GM19455 (cell line): ENCODE results near the gene COL15A1.
"Not testable (repeated sequence)": the region's sequence is repeated elsewhere in the genome, so short reads cannot be mapped to it uniquely, and the experiment has no call there.

Experiments
- ATAC-seq: cut with Tn5 transposase; IDR thresholded peaks from one replicate; pipeline ENCODE4 v1.9.1; 2021; ENCODE audit not compliant: unreplicated experiment

Gene COL15A1

GRCh38 chr9:98943682-98944056 is at the start of gene COL15A1:
Gene COL15A1 (plus strand): TSS chr9:98943907. CDS start chr9:98944062, 155 bp downstream.
- ATAC-seq, result no peak

DNA sequence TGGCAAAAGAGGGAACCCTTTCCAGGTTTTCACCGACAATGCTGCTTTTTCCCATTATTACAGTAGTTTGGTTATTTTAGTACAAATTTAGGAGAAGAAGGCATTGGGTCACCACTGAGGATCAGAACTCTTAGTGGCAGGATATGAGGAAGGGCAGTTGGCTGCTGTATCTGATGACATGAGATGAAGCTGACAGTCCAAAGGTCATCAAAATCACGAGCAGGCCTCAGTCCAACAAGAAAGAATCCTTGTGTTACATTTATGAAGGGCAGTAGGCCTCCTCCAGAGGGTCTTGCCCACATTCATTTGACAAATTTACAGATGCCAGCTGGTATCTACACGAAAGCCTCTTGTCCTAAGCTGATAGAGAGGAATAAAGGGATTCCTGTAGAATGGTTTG is 49.5 kb upstream of the COL15A1 start:
- no peak for ATAC-seq

DNA sequence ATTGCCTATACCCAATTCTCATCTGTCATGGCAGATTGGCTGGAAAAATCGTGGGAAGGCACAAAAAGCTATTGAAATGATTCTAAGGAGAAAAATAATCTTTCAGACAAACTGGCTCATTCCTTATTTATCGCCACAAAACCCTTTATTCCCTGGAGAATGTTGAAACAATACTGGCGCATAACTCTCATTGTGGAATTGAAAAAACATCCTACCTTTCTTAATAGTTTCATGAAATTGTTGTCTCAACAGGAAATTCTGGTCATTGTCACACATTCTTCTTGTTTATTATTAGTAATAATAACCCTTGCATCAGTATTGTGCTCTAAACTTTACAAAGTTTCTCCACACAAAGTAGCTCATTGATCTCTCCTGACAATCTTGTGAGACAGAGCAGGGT is 48.9 kb upstream of the COL15A1 start:
- no peak for ATAC-seq

DNA sequence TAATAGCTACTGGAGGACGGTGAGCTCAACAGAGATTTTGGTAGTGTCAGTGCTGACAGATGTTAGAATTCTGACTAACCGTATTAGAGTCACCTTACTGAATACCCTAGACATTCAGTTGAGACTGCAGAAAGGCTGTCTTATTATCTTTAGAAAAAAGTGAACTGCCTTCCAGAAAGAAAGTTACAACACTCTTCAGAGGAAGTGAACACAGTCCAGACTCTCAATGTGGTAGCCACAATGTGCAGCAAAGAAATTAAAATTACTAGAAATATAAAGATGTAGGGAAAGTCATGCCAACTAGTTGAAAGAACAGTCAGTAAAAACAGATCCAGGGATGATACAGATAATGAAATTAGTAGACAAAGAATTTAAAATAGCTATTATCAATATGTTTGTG is 47.1 kb upstream of the COL15A1 start:
- no peak for ATAC-seq

DNA sequence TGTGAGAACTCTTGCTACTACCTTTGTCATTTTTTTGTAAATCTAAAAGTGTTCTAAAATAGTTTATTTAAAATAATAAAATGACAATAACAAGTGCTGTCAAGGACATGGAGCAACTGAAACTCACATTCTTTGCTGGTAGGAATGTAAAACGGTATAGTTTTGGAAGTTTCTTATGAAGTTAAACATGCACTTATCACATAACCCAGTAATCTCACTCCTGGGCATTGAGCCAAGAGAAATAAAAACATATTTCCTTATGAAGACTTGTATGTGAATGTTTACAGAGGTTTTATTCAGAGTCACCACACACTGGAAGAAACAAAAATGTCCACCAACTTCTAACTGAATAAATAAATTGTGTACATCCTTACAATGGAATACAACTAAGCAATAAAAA is 46.0 kb upstream of the COL15A1 start:
- ATAC-seq, result no peak

- ATAC-seq, result no peak
These were observed 44.2 kb upstream of the COL15A1 start for GRCh38 chr9:98899408-98900056.

DNA sequence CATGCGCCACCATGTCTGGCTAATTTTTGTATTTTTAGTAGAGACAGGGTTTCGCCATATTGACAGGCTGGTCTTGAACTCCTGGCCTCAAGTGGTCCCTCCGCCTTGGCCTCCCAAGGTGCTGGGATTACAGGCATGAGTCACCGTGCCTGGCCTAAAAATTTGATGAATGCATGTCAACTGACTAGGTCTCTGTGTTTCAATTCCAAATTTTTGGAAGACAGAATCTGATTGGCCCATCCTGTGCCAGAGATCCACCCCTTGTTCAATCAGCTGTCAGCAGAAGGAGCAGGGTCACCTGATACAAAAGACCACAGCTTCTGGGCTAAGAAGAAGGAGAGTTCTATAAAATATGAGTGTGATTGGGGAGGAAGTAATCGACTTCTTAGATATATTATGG is 43.5 kb upstream of the COL15A1 start:
- no peak for ATAC-seq

DNA sequence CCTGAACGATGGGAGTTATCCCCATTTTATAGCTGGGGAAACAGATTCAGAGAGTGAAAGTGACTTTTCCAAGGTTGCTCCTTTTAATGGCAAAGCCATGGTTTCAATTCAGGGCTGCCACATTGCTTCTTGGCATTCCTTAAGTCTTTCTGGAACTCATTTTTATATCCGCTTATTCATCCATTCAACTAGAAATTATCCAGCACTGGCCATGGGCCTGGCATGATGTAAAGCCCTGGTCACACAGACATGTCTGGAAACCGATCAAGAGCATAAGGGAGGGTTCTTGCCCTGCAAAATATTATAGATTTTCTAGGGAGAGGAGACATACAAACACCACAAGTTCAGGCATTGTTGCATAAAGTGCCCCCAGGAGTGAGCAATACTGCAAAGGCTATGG is 43.0 kb upstream of the COL15A1 start:
- ATAC-seq, result no peak

- not testable (repeated sequence) for ATAC-seq
These were observed 41.9 kb upstream of the COL15A1 start for GRCh38 chr9:98901843-98902242.

DNA sequence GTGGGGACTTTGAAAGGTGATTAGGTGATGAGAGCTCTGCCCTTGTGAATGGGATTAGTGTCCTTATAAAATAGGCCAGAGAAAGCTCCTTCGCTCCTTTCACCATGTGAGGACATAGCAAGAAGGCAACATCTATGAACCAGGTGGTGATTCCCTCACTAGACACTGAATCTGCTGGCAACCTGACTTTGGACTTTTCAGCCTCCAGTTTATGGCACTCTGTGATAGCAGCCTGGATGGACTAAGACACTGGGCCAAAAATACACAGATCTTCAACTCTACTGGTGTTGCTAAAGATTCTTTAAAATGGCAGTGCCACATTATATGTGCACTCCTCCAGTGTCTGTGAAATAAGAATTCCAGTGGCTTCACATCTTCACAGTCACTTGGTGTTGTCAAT is 41.2 kb upstream of the COL15A1 start:
- no peak for ATAC-seq

DNA sequence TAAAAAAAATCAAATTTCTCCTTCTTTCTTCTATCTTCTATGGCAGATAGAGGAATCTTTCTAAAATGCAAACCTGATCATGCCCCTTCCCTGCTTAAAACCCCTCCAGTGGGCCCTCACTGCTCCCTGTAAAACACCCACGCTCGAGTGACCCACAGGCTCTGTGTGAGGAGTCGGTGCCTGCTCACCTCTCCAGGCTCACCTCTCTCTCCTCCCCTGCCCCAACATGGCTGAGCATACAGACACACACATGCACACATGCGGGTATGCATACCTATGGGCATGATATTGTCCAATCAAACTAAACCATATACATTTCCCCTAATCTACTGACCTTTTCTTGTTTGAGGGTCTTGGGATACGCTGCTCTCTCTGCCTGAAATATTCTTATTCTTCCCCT is 40.8 kb upstream of the COL15A1 start:
- no peak for ATAC-seq

DNA sequence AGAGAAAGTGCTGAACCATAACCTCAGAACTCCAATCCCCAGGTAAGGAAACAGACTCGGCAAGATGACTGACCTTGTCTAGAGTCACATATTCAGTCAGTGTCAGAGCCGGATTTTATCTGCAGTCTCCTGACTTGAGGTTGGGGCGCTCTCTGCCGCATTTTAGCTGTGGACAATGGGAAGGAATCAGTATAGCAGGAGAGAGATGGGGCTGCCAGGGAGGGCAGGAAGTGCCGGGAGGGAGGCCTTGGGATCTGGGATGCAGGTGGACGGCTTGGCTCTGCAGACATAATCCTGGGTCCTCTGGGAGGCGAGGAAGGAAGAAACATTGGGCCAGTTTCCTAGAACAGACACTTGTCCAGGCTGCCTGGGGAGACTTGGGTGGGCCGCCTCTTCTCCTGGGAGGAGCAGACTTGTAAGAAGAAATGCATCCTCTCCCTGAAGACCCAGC is 39.7 kb upstream of the COL15A1 start:
- ATAC-seq, result no peak

DNA sequence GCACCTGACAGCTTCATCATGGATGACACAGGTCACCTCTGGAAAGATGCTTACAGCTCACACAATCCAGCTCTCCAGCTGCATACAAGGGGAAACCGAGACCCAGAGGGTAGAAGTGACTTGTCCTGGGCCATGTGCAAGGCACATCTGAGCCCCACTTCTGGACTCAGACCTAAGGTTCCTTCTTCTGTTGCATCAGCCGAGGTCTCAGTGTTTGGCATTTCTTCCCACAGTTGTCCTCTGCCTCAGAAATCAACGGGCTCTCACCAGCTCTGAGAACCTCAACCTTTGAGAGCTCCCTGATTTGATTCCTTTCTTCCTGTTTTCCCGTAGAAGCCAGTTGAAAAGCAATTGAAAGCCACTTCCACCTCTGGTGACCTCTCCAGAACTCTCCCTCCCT is 38.7 kb upstream of the COL15A1 start:
- no peak for ATAC-seq

DNA sequence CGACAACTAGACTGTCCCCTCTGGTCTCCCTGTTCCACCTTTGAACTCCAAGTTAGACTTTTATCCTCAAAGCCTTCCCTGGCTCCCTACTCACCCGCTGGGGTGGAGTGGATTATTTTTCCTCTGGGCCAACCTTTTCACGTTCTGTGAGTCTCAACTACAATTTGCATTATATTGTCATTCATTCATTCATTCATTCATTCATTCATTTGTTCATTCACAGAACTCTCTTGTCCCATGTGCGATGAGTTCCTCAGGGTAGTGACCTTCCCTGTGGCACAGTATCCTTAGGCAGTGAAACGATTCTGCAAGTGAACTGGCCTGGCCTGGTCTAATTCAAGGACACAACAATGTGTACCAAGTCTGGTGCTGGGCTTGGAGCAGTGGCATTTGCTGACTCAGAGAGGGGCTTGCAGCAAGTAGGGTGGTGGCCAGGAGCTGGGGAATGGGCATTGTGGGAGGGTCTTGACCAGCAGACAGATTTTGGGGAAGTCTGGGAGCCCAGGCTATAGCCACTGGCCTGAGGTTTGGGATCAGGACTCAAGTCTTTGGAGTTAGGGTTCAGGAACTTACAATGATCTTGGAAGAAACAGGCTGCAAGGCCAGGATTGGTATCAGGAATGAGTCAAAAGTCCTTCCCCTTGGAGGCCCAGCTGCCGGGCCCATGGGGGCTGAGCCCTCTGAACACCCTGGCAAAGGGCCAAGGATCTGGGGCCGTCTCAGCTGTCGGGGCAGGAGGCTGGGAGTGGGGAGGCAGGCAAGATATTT is 37.2 kb upstream of the COL15A1 start:
- no peak for ATAC-seq

- no peak for ATAC-seq
These were observed 36.7 kb upstream of the COL15A1 start for GRCh38 chr9:98907055-98907454.

DNA sequence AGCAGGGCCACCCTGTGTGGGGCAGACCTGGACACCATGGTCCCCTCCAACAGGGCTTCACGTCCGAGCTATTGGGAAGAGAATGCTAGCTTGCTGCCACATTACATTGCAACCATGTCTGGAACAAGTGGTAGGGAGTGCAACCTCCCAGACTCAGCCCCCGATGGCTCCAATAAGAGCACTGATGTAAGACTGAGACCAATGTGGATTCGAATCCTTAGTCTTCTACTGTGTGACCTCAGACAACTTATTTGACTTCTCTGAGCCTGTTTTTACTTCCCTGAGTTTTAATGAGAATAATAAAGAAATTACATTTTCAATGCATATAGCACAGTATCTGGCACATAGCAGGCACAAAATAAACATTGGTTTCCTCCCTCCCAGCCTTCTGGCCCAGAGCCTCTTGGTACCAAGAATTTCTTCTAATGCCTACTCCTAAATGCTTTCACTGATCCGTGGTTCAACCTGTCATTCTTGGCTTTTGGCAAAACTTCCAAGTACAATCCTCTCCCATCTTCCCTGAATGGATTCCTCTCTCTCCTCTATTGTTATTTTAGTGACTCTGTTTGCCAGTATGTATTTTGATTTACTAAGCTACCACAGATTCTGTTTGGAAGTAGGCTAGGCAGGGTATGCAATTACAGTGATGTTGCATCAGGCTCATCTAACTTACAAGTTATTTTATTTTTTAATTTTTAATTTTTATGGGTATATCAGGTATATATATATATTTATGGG is 34.6 kb upstream of the COL15A1 start:
- ATAC-seq, result no peak

DNA sequence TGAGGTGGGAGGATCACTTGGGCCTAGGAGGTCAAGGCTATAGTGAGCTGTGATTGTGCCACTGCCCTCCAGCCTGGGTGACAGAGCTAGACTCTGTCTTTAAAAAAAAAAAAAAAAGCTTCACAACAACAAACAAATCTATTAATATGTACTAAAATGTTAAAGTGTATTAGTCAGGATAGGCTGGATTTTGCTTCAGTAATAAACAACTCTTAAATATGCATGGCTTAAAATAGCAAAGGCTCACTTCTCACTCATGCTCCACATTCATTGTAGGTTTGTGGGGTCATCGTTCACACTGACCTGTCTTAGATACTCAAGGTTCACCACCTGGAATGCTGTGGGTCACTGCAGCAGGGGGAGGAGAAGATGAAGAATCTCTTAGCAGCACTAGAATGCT is 33.8 kb upstream of the COL15A1 start:
- ATAC-seq, result no peak

GRCh38 chr9:98911042-98911441 is 32.7 kb upstream of the COL15A1 start:
- ATAC-seq, result no peak

- not testable (repeated sequence) for ATAC-seq
These were observed 32.0 kb upstream of the COL15A1 start for GRCh38 chr9:98911738-98912137.

GRCh38 chr9:98912450-98912849 is 31.3 kb upstream of the COL15A1 start:
- ATAC-seq, result no peak

DNA sequence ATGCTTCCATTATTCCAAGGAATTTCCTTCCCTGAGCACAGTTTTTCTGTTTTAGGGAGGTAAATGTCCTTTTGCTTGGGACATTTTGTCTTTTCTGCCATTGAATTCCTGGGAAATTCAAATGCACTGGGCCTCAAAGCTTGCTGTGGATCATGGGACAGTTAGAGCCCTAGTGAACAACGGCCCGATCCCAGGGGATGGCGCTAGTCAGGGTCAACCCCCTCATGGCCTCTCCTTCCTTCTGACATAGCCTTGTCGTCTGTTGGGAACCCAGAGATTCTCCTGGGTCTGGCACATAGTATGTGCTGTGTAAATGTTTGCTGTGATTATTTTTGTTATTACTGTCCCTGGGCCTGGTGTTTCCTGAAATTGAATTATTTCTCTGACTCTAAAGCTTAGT is 30.7 kb upstream of the COL15A1 start:
- ATAC-seq, result no peak

DNA sequence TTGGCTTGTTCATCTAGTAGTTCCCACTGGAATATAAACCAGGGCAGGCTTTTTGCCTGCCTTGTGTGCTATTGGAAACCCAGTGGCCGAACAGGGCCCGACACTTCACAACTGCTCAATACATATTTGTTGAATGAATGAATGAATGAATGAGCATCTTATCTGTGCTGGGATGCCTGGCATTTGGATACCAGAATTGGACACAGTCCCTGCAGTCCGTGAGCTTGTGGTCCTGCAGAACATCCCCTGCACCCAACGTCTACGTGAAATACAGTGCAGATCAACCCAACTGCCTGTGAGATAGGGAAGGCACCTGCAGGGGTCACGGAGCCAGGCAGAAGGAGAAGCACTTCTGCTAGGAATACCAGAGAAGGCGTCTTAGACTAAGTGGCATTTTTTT is 30.0 kb upstream of the COL15A1 start:
- ATAC-seq, result no peak
